HEK293 (cell line): ENCODE results near the gene CIC.

Source experiments
- SETDB1 ChIP-seq: IDR thresholded peaks from one replicate; pipeline ENCODE4 v1.6.1; 2017; ENCODE audit warnings: mild to moderate bottlenecking, low read length, moderate library complexity, mixed read lengths; ENCODE audit not compliant: insufficient read length
- ZBTB17 ChIP-seq: fragments of 450-650 bp; formaldehyde crosslinking; IDR thresholded peaks from 2 replicates; pipeline ENCODE4 v1.5.1; 2016; ENCODE audit warnings: missing biosample characterization, missing genetic modification characterization
- ZBTB7A ChIP-seq: fragments of 450-650 bp; formaldehyde crosslinking; IDR thresholded peaks from 2 replicates; pipeline ENCODE4 v1.5.1; 2016; ENCODE audit warnings: low read depth, missing biosample characterization, missing genetic modification characterization
- ZNF184 ChIP-seq: fragments of 450-650 bp; IDR thresholded peaks from 2 replicates; pipeline ENCODE4 v1.5.1; 2018; ENCODE audit warnings: missing biosample characterization, mild to moderate bottlenecking, missing genetic modification characterization
- TF ChIP-seq, protein P1 (sequence below): sonication (generic); formaldehyde crosslinking; IDR thresholded peaks from 2 replicates; pipeline ENCODE4 v1.8.1; 2022; ENCODE audit warnings: mild to moderate bottlenecking, moderate library complexity, missing genetic modification reagents
- TF ChIP-seq, protein P2 (sequence below): fragments of 450-650 bp; formaldehyde crosslinking; IDR thresholded peaks from 2 replicates; pipeline ENCODE4 v1.5.1; 2016; ENCODE audit warnings: missing biosample characterization, missing genetic modification characterization
- TF ChIP-seq, protein P3 (sequence below): fragments of 450-650 bp; formaldehyde crosslinking; IDR thresholded peaks from 2 replicates; pipeline ENCODE4 v1.5.1; 2016; ENCODE audit warnings: missing biosample characterization, missing genetic modification characterization
- TF ChIP-seq, protein P4 (sequence below): fragments of 450-650 bp; formaldehyde crosslinking; IDR thresholded peaks from 2 replicates; pipeline ENCODE4 v1.5.1; 2016; ENCODE audit warnings: missing biosample characterization, missing genetic modification characterization

DNA sequence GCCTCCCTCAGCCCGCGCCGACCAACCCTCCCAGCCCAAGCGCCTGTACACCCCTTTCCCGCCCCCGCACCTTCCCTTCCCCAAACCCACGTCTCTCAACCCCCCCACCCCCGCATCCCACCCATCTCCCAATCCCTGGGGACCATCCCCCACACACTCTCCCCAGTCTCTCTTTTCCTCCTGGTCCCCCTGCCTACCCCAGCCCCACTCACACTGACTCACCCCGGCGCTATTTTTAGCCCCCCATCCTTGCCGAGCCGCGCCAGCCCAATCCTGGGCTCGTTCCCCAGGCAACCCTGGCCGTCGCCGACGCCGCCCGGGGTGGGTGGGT, 11.7 kb downstream of the CIC start:
- TF ChIP-seq, protein P1, sequence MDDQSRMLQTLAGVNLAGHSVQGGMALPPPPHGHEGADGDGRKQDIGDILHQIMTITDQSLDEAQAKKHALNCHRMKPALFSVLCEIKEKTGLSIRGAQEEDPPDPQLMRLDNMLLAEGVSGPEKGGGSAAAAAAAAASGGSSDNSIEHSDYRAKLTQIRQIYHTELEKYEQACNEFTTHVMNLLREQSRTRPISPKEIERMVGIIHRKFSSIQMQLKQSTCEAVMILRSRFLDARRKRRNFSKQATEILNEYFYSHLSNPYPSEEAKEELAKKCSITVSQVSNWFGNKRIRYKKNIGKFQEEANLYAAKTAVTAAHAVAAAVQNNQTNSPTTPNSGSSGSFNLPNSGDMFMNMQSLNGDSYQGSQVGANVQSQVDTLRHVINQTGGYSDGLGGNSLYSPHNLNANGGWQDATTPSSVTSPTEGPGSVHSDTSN (CRISPR knock-in tag): 0 out of 2 replicates have a peak, but pooled peaks have one; percentile 4
- TF ChIP-seq, protein P2, sequence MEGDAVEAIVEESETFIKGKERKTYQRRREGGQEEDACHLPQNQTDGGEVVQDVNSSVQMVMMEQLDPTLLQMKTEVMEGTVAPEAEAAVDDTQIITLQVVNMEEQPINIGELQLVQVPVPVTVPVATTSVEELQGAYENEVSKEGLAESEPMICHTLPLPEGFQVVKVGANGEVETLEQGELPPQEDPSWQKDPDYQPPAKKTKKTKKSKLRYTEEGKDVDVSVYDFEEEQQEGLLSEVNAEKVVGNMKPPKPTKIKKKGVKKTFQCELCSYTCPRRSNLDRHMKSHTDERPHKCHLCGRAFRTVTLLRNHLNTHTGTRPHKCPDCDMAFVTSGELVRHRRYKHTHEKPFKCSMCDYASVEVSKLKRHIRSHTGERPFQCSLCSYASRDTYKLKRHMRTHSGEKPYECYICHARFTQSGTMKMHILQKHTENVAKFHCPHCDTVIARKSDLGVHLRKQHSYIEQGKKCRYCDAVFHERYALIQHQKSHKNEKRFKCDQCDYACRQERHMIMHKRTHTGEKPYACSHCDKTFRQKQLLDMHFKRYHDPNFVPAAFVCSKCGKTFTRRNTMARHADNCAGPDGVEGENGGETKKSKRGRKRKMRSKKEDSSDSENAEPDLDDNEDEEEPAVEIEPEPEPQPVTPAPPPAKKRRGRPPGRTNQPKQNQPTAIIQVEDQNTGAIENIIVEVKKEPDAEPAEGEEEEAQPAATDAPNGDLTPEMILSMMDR (tag by site-specific recombination): no peak
- TF ChIP-seq SETDB1 (no peak), ZBTB17 (tag by site-specific recombination) (no peak), ZBTB7A (tag by site-specific recombination) (no peak), ZNF184 (tag by site-specific recombination) (no peak)
- TF ChIP-seq, protein P3, sequence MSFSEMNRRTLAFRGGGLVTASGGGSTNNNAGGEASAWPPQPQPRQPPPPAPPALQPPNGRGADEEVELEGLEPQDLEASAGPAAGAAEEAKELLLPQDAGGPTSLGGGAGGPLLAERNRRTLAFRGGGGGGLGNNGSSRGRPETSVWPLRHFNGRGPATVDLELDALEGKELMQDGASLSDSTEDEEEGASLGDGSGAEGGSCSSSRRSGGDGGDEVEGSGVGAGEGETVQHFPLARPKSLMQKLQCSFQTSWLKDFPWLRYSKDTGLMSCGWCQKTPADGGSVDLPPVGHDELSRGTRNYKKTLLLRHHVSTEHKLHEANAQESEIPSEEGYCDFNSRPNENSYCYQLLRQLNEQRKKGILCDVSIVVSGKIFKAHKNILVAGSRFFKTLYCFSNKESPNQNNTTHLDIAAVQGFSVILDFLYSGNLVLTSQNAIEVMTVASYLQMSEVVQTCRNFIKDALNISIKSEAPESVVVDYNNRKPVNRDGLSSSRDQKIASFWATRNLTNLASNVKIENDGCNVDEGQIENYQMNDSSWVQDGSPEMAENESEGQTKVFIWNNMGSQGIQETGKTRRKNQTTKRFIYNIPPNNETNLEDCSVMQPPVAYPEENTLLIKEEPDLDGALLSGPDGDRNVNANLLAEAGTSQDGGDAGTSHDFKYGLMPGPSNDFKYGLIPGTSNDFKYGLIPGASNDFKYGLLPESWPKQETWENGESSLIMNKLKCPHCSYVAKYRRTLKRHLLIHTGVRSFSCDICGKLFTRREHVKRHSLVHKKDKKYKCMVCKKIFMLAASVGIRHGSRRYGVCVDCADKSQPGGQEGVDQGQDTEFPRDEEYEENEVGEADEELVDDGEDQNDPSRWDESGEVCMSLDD (tag by site-specific recombination): no peak
- TF ChIP-seq, protein P4, sequence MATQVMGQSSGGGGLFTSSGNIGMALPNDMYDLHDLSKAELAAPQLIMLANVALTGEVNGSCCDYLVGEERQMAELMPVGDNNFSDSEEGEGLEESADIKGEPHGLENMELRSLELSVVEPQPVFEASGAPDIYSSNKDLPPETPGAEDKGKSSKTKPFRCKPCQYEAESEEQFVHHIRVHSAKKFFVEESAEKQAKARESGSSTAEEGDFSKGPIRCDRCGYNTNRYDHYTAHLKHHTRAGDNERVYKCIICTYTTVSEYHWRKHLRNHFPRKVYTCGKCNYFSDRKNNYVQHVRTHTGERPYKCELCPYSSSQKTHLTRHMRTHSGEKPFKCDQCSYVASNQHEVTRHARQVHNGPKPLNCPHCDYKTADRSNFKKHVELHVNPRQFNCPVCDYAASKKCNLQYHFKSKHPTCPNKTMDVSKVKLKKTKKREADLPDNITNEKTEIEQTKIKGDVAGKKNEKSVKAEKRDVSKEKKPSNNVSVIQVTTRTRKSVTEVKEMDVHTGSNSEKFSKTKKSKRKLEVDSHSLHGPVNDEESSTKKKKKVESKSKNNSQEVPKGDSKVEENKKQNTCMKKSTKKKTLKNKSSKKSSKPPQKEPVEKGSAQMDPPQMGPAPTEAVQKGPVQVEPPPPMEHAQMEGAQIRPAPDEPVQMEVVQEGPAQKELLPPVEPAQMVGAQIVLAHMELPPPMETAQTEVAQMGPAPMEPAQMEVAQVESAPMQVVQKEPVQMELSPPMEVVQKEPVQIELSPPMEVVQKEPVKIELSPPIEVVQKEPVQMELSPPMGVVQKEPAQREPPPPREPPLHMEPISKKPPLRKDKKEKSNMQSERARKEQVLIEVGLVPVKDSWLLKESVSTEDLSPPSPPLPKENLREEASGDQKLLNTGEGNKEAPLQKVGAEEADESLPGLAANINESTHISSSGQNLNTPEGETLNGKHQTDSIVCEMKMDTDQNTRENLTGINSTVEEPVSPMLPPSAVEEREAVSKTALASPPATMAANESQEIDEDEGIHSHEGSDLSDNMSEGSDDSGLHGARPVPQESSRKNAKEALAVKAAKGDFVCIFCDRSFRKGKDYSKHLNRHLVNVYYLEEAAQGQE (tag by site-specific recombination): no peak
